Measurements from ENCODE around the gene TEAD4. TPM values are rescaled to one million over a fixed set of nuclear protein-coding genes. Genes with fewer than 3 reads are reported as not detected.

TEAD4 gene
- total RNA-seq, 1 experiment from 2014 or later = 33.8 TPM

DNA sequence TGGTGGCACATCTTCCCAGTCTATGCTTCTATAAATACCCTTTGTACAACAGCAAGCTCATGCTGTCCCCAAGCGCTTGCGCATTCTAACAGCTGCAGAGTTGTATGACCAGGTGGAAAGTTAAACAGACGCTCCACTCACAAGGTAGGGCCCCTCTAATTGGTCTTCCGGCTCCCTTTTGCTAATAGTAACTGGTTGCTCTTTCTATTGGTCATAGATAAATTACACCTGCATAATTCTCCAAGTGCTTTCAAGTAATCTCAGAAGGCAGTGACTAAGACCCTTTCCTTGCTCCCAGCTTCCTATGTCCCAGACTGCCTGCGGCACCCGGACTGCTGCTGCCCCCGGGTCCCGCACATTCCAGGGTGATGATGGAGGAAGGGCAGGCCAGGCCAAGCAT lies 111.9 kb downstream of the TEAD4 start:
- POLR2A ChIA-PET = no interaction called here

GRCh38 chr12:3071710-3072109 lies 112.5 kb downstream of the TEAD4 start:
- no peak for DNase-seq (ENCODE audit: unreplicated experiment)
- TF ChIP-seq, protein P1, sequence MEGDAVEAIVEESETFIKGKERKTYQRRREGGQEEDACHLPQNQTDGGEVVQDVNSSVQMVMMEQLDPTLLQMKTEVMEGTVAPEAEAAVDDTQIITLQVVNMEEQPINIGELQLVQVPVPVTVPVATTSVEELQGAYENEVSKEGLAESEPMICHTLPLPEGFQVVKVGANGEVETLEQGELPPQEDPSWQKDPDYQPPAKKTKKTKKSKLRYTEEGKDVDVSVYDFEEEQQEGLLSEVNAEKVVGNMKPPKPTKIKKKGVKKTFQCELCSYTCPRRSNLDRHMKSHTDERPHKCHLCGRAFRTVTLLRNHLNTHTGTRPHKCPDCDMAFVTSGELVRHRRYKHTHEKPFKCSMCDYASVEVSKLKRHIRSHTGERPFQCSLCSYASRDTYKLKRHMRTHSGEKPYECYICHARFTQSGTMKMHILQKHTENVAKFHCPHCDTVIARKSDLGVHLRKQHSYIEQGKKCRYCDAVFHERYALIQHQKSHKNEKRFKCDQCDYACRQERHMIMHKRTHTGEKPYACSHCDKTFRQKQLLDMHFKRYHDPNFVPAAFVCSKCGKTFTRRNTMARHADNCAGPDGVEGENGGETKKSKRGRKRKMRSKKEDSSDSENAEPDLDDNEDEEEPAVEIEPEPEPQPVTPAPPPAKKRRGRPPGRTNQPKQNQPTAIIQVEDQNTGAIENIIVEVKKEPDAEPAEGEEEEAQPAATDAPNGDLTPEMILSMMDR (IDR thresholded peaks at IDR 0.05; ENCODE audit: unreplicated experiment) = no peak
- H3K9me3 Mint-ChIP-seq (ENCODE audit: unreplicated experiment) = no peaks in the 10 kb centered on the region
- no peak overlapping the region for H3K27ac Mint-ChIP-seq (ENCODE audit: low read depth, unreplicated experiment)
- POLR2A ChIA-PET = no interaction called here
- H3K27me3 Mint-ChIP-seq (ENCODE audit: insufficient read depth, unreplicated experiment) = peaks cover 20% of the 10 kb centered on the region
- H3K4me1 Mint-ChIP-seq (ENCODE audit: insufficient read depth, unreplicated experiment) = no peaks in the 10 kb centered on the region
- H3K4me3 Mint-ChIP-seq (ENCODE audit: unreplicated experiment) = no peak overlapping the region
- CTCF ChIA-PET = interaction anchor here (0.7 to 1.5 kb wide), 5 partner anchors 30 to 1881 kb away, joined by 3 to 7 read pairs (median 3); no protein-coding TSS in a partner anchor
- no TSS peak for BruUV-seq (replicated peaks)
- H3K36me3 Mint-ChIP-seq (ENCODE audit: insufficient read depth, unreplicated experiment) = no peaks in the 10 kb centered on the region
- intact Hi-C loops (cut with micrococcal nuclease) = loop anchor here (10.0 kb wide), 2 partner anchors 703 to 733 kb away; no protein-coding TSS in a partner anchor

More for the DNA sequence above, 111.9 kb downstream of the TEAD4 start:
- Mint-ChIP-seq H3K27ac (ENCODE audit: low read depth, unreplicated experiment) (no peak overlapping the region), H3K27me3 (ENCODE audit: insufficient read depth, unreplicated experiment) (peaks cover 25% of the 10 kb centered on the region), H3K36me3 (ENCODE audit: insufficient read depth, unreplicated experiment) (no peaks in the 10 kb centered on the region), H3K4me1 (ENCODE audit: insufficient read depth, unreplicated experiment) (no peaks in the 10 kb centered on the region), H3K9me3 (ENCODE audit: unreplicated experiment) (no peaks in the 10 kb centered on the region), H3K4me3 (ENCODE audit: unreplicated experiment) (no peak overlapping the region)
- no TSS peak for BruUV-seq (replicated peaks)
- intact Hi-C loops (cut with micrococcal nuclease) = loop anchor here (10.0 kb wide), 2 partner anchors 704 to 734 kb away; no protein-coding TSS in a partner anchor
- CTCF ChIA-PET = interaction anchor here (0.7 to 3.5 kb wide), 7 partner anchors 29 to 312 kb away, joined by 3 to 17 read pairs (median 3); no protein-coding TSS in a partner anchor
- DNase-seq (ENCODE audit: unreplicated experiment) = no peak
- TF ChIP-seq, protein P1 (IDR thresholded peaks at IDR 0.05; ENCODE audit: unreplicated experiment) = no peak

DNA sequence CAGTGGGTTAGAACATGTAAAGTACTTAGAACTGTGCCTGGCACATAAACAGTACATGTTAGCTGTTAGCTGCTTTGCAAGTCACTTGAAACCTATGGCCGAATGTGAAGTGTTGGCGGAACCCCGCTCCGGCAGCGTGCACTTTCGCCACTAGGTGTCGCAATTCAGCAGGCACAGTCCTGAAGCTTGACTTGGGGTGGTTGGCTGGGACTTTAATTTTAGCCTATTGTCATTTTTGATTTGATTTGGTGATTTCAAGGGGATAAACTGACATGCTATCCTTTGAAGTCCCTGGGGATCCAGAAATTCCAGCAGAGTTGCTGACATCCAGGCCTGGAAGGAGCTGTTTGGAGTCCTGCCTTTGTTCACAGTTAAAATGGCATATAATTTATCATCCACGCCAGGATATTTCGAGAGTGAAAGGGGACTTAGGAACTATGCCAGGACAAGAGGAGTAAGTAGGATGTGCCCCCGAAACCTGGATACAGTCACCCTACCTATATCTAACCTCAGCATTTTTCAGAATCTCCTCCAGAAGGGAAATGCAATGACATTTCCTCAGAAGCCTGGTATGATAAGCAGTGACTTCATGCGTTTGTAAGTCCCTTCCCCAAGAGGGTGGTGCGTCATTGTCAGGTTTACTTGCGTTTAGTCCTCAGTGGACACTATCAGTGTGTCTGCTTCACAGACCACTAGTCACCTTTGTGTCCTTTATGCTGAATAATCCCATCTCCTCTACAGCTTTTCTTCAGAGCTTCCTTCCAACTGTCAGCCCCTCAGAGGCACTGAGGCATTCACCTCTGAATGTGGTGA lies 114.4 kb downstream of the TEAD4 start:
- Mint-ChIP-seq H3K27me3 (ENCODE audit: insufficient read depth, unreplicated experiment) (peaks cover under 1% of the 10 kb centered on the region), H3K27ac (ENCODE audit: low read depth, unreplicated experiment) (no peak overlapping the region), H3K9me3 (ENCODE audit: unreplicated experiment) (no peaks in the 10 kb centered on the region), H3K36me3 (ENCODE audit: insufficient read depth, unreplicated experiment) (no peaks in the 10 kb centered on the region), H3K4me3 (ENCODE audit: unreplicated experiment) (no peak overlapping the region), H3K4me1 (ENCODE audit: insufficient read depth, unreplicated experiment) (no peaks in the 10 kb centered on the region)
- DNase-seq (ENCODE audit: unreplicated experiment) = peak; percentile 84
- ChIA-PET CTCF (interaction anchor here (0.6 to 5.1 kb wide), 50 partner anchors 8 to 731 kb away, joined by 3 to 86 read pairs (median 5); no protein-coding TSS in a partner anchor), POLR2A (interaction anchor here (1.1 kb wide), 1 partner anchor 201 kb away, joined by 3 read pairs; no protein-coding TSS in a partner anchor)
- intact Hi-C loops (cut with micrococcal nuclease) = loop anchor here (1.0 to 10.0 kb wide), 6 partner anchors 50 to 731 kb away; no protein-coding TSS in a partner anchor
- TF ChIP-seq, protein P1 (IDR thresholded peaks at IDR 0.05; ENCODE audit: unreplicated experiment) = peak; percentile 95
- no TSS peak for BruUV-seq (replicated peaks)

DNA sequence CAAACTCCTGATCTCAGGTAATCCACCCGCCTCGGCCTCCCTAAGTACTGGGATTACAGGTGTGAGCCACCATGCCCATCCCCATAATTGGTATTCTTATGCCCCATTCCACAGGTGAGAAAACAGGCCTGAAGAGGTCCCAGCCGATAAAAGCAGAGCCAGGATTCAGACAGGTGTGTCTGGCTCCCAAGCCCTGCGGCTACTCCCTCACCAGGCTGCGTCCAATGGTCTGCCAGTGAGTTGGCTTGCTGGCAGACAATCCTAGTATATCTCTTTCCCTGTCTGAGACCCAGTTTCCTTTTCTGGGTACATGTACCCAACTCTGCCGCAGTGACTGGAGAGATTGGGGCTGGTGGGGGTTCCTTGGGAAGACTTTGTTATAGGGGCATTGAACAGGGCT lies 116.1 kb downstream of the TEAD4 start:
- no peak for DNase-seq (ENCODE audit: unreplicated experiment)
- intact Hi-C loops (cut with micrococcal nuclease) = loop anchor here (10.0 kb wide), 2 partner anchors 699 to 729 kb away; no protein-coding TSS in a partner anchor
- H3K4me1 Mint-ChIP-seq (ENCODE audit: insufficient read depth, unreplicated experiment) = no peaks in the 10 kb centered on the region
- POLR2A ChIA-PET = interaction anchor here (0.6 to 0.9 kb wide), 3 partner anchors 200 to 952 kb away, joined by 3 to 4 read pairs (median 3); no protein-coding TSS in a partner anchor
- no peak overlapping the region for H3K4me3 Mint-ChIP-seq (ENCODE audit: unreplicated experiment)
- TF ChIP-seq, protein P1 (IDR thresholded peaks at IDR 0.05; ENCODE audit: unreplicated experiment) = no peak
- no peaks in the 10 kb centered on the region for H3K9me3 Mint-ChIP-seq (ENCODE audit: unreplicated experiment)
- no peaks in the 10 kb centered on the region for H3K27me3 Mint-ChIP-seq (ENCODE audit: insufficient read depth, unreplicated experiment)
- CTCF ChIA-PET = interaction anchor here (0.7 to 5.1 kb wide), 9 partner anchors 44 to 745 kb away, joined by 3 to 86 read pairs (median 4); no protein-coding TSS in a partner anchor
- no TSS peak for BruUV-seq (replicated peaks)
- H3K36me3 Mint-ChIP-seq (ENCODE audit: insufficient read depth, unreplicated experiment) = no peaks in the 10 kb centered on the region
- H3K27ac Mint-ChIP-seq (ENCODE audit: low read depth, unreplicated experiment) = no peak overlapping the region
